Measurements from ENCODE around the gene PLXNA2. TPM values are rescaled to one million over a fixed set of nuclear protein-coding genes. Genes with fewer than 3 reads are reported as not detected.

The PLXNA2 gene
- total RNA-seq, 1 donor from 2014 or later: 1.7 TPM

DNA sequence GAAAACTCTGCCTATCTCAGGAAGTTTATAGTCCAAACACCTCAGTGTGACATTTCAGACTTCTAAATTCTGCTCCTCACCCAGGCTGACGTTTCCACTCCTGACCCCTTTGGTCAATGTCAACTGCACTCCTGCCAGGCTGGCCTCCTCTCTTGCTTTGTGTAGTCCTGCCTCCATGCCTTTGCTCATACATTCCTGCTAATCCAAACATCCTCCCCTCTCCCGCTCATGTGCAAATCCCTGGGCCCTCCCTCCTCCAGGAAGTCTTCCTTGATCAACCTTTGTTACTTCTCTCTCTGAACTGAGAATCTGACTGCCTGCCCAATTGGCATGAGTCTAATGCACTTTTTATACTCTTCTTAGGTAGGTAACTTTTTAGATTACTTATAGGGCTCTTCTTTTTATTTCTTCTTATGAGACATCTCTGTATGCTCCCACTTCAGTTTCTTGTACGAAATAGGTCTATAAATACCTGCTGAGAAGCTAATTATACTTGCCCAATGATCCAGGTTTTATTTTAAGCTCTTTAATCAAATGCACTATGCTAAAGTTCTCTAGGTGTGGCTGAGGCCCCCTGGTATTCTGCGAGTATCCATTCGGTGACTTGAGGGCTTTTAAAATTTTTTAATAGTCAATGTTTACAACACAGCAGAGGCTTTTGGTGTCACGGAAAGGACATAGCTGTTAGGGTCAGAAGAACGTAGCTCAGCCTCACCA, 128.1 kb downstream of the PLXNA2 start:
- no peak overlapping the region for H3K27ac ChIP-seq
- H3K27me3 Mint-ChIP-seq (ENCODE audit: insufficient read depth, low read depth): peaks cover 5% of the 10 kb centered on the region
- DNase-seq (ENCODE audit: low spot score): no peak
- no peak overlapping the region for H2AFZ ChIP-seq (replicated peaks)
- TF ChIP-seq EZH2 (IDR thresholded peaks at IDR 0.05) (no peak), EZH2phosphoT487 (IDR thresholded peaks at IDR 0.05) (no peak)
- TF ChIP-seq, protein P1, sequence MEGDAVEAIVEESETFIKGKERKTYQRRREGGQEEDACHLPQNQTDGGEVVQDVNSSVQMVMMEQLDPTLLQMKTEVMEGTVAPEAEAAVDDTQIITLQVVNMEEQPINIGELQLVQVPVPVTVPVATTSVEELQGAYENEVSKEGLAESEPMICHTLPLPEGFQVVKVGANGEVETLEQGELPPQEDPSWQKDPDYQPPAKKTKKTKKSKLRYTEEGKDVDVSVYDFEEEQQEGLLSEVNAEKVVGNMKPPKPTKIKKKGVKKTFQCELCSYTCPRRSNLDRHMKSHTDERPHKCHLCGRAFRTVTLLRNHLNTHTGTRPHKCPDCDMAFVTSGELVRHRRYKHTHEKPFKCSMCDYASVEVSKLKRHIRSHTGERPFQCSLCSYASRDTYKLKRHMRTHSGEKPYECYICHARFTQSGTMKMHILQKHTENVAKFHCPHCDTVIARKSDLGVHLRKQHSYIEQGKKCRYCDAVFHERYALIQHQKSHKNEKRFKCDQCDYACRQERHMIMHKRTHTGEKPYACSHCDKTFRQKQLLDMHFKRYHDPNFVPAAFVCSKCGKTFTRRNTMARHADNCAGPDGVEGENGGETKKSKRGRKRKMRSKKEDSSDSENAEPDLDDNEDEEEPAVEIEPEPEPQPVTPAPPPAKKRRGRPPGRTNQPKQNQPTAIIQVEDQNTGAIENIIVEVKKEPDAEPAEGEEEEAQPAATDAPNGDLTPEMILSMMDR (IDR thresholded peaks at IDR 0.05): no peak
- no peak overlapping the region for H3K27ac Mint-ChIP-seq
- H3K36me3 ChIP-seq: no peaks in the 10 kb centered on the region
- peaks cover 10% of the 10 kb centered on the region for H3F3A ChIP-seq (ENCODE audit: low read depth)
- H3K4me2 ChIP-seq: no peak overlapping the region
- peaks cover 48% of the 10 kb centered on the region for H3K4me1 Mint-ChIP-seq
- H3K79me2 ChIP-seq (ENCODE audit: low read depth): no peaks in the 10 kb centered on the region
- H3K36me3 Mint-ChIP-seq: peaks cover 1% of the 10 kb centered on the region
- peaks cover 17% of the 10 kb centered on the region for H3K4me1 ChIP-seq
- H3K9me3 ChIP-seq (ENCODE audit: low read depth): no peaks in the 10 kb centered on the region
- no peaks in the 10 kb centered on the region for H3K27me3 ChIP-seq
- no peak overlapping the region for H3K4me3 ChIP-seq
- no peak overlapping the region for H3K4me3 Mint-ChIP-seq
- H4K20me1 ChIP-seq (ENCODE audit: low read depth): no peaks in the 10 kb centered on the region
- H3K9me3 Mint-ChIP-seq: no peaks in the 10 kb centered on the region
- H3K9ac ChIP-seq: no peak overlapping the region

DNA sequence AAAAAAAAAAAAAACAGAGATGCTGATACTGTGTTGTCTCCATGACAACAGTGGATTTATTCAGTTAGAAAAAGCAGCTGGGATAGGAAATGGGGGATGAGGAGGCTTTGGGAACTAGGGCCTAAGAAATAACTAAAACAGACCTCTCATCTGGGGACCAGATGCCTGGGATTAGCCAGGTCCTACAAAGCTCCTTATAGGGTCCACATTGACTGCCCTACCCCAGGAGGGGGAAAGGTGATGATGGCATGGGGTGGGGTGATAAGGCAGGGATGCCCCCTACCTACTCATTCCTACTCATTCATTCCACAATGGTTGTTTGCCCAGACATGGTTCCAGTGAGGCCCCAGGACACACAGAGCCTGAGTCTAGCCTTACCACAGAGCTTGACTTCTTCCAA, 131.2 kb downstream of the PLXNA2 start:
- no peak for TF ChIP-seq EZH2 (IDR thresholded peaks at IDR 0.05)
- no peak for TF ChIP-seq EZH2phosphoT487 (IDR thresholded peaks at IDR 0.05)
- H3K4me1 Mint-ChIP-seq: peaks cover 64% of the 10 kb centered on the region
- no peaks in the 10 kb centered on the region for H3K36me3 Mint-ChIP-seq
- H3K4me3 Mint-ChIP-seq: no peak overlapping the region
- H3K27me3 ChIP-seq: no peaks in the 10 kb centered on the region
- H3K27me3 Mint-ChIP-seq (ENCODE audit: insufficient read depth, low read depth): no peaks in the 10 kb centered on the region
- no peak for DNase-seq (ENCODE audit: low spot score)
- no peak overlapping the region for H2AFZ ChIP-seq (replicated peaks)
- no peaks in the 10 kb centered on the region for H3K79me2 ChIP-seq (ENCODE audit: low read depth)
- H4K20me1 ChIP-seq (ENCODE audit: low read depth): no peaks in the 10 kb centered on the region
- H3K9me3 Mint-ChIP-seq: no peaks in the 10 kb centered on the region
- peaks cover 13% of the 10 kb centered on the region for H3K4me1 ChIP-seq
- no peaks in the 10 kb centered on the region for H3F3A ChIP-seq (ENCODE audit: low read depth)
- no peak overlapping the region for H3K4me2 ChIP-seq
- no peaks in the 10 kb centered on the region for H3K9me3 ChIP-seq (ENCODE audit: low read depth)
- no peak overlapping the region for H3K27ac ChIP-seq
- no peaks in the 10 kb centered on the region for H3K36me3 ChIP-seq
- no peak overlapping the region for H3K9ac ChIP-seq
- H3K4me3 ChIP-seq: no peak overlapping the region
- no peak overlapping the region for H3K27ac Mint-ChIP-seq

DNA sequence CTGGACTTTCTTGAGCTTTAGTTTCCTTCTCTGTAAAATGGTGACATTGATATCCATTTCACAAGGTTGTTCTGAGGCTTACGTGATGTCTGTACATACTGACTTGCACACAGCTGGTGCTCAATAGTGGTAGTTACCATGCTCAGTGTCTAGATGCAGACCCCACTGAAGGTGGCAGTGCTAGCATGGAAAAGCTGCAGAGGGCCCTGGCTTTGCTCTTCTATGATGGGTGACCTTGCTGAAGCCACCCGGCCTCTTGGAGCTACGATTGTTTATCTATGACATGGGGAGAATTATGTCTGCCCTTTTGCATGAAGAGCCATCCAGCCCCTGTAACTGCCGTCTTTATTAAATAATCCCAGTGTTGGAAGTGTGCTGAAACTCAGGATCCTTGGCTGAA, 131.8 kb downstream of the PLXNA2 start:
- Mint-ChIP-seq H3K27me3 (ENCODE audit: insufficient read depth, low read depth) (no peaks in the 10 kb centered on the region), H3K4me3 (no peak overlapping the region), H3K4me1 (peaks cover 64% of the 10 kb centered on the region), H3K36me3 (no peaks in the 10 kb centered on the region), H3K27ac (peak overlapping the region; percentile 44), H3K9me3 (no peaks in the 10 kb centered on the region)
- no peak overlapping the region for H2AFZ ChIP-seq (replicated peaks)
- no peaks in the 10 kb centered on the region for H3K79me2 ChIP-seq (ENCODE audit: low read depth)
- TF ChIP-seq EZH2 (IDR thresholded peaks at IDR 0.05) (no peak), EZH2phosphoT487 (IDR thresholded peaks at IDR 0.05) (no peak)
- TF ChIP-seq, protein P1 (IDR thresholded peaks at IDR 0.05): no peak
- no peaks in the 10 kb centered on the region for H4K20me1 ChIP-seq (ENCODE audit: low read depth)
- H3K4me3 ChIP-seq: no peak overlapping the region
- no peak overlapping the region for H3K9ac ChIP-seq
- H3K27me3 ChIP-seq: no peaks in the 10 kb centered on the region
- no peaks in the 10 kb centered on the region for H3F3A ChIP-seq (ENCODE audit: low read depth)
- no peaks in the 10 kb centered on the region for H3K36me3 ChIP-seq
- DNase-seq (ENCODE audit: low spot score): no peak
- H3K9me3 ChIP-seq (ENCODE audit: low read depth): no peaks in the 10 kb centered on the region
- no peak overlapping the region for H3K4me2 ChIP-seq
- H3K27ac ChIP-seq: no peak overlapping the region
- H3K4me1 ChIP-seq: peaks cover 13% of the 10 kb centered on the region

DNA sequence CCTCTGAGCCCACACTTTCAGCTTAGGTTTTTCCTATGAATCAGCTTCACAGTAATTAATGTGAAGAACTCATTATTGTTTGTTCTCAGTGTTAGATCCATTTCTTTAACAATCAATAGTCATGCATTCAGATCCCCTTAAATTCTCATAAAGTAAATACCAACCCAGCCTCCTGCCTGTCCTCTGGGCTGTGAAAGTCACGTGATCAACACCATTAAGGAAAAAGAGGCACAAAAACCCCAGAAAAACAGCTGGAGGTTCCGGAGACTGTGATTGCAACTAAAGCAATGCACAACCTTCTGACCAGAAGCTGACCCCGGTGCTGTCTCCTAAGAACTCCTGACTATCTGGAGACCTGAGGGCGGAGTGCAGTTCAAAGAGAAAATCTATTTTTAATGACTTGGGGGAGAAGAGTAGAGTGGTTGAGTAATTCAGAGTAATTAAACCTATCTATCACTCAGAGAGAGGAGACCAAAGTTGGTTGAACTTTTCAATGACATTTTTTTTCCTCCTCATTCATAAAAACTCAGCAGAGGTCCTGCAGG, 132.5 kb downstream of the PLXNA2 start:
- Histone ChIP-seq H3K9me3 (ENCODE audit: low read depth) (no peaks in the 10 kb centered on the region), H3K79me2 (ENCODE audit: low read depth) (no peaks in the 10 kb centered on the region), H3K4me3 (no peak overlapping the region), H3K27me3 (no peaks in the 10 kb centered on the region), H3K4me2 (no peak overlapping the region), H3K4me1 (peaks cover 13% of the 10 kb centered on the region), H4K20me1 (ENCODE audit: low read depth) (no peaks in the 10 kb centered on the region), H2AFZ (replicated peaks) (no peak overlapping the region), H3K9ac (no peak overlapping the region), H3K36me3 (no peaks in the 10 kb centered on the region), H3F3A (ENCODE audit: low read depth) (no peaks in the 10 kb centered on the region), H3K27ac (no peak overlapping the region)
- no peak for DNase-seq (ENCODE audit: low spot score)
- H3K27me3 Mint-ChIP-seq (ENCODE audit: insufficient read depth, low read depth): no peaks in the 10 kb centered on the region
- no peak for TF ChIP-seq EZH2phosphoT487 (IDR thresholded peaks at IDR 0.05)
- TF ChIP-seq, protein P1 (IDR thresholded peaks at IDR 0.05): no peak
- no peak for TF ChIP-seq EZH2 (IDR thresholded peaks at IDR 0.05)
- no peaks in the 10 kb centered on the region for H3K36me3 Mint-ChIP-seq
- peak overlapping the region; percentile 34 for H3K27ac Mint-ChIP-seq
- peaks cover 65% of the 10 kb centered on the region for H3K4me1 Mint-ChIP-seq
- H3K9me3 Mint-ChIP-seq: no peaks in the 10 kb centered on the region
- H3K4me3 Mint-ChIP-seq: no peak overlapping the region
